ENCODE data around the gene CALN1.
"Not testable (repeated sequence)": the region's sequence is repeated elsewhere in the genome, so short reads cannot be mapped to it uniquely, and the experiment has no call there.

Gene CALN1

GRCh38 chr7:72267291-72267800, 144.8 kb downstream of the CALN1 start:
- DNase-seq (ENCODE audit: low read depth in 3 of 3) = no peak

GRCh38 chr7:72266771-72267170, 145.4 kb downstream of the CALN1 start:
- DNase-seq (ENCODE audit: low read depth in 3 of 3) = no peak

DNA sequence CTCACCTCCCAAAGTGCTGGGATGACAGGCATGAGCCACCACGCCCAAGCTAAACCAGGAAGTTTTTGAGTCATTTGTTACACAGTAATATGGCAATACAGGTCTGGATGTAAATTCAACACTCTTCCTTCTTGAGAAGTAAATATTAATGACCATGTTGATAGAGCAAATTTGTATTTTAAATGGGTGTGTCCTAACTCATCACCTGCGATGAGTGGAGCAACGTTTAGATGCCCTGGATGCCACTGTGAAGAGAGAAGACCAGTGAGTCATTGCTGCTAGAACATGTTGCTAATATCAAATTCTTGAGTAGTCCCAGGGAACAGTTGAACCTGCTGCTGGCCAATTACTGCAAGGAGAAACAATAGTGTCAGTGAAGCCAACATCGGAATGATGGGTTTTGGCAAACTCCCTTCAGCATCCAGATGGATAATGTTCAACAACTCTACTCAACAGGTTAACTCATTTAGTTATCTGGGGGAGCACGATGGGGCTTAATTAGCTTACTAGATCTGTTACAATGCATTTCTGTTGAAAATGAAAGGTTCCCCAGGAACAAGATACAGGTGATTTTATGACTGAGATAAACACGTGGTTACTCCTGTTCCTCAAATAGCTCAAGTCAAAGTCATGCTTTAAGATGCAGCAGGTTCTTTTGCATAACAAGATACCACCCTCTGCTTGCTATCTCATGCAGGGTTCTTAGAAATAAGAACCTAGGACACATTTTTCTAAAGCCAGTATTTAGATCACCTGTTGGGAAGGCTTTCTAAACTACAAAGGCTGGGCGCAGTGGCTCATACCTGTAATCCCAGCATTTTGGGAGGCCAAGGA, 146.8 kb downstream of the CALN1 start:
- DNase-seq (ENCODE audit: low read depth in 3 of 3) = no peak

GRCh38 chr7:72260406-72260805, 151.7 kb downstream of the CALN1 start:
- no peak for DNase-seq (ENCODE audit: low read depth in 3 of 3)

GRCh38 chr7:72258074-72258473, 154.1 kb downstream of the CALN1 start:
- DNase-seq (ENCODE audit: low read depth in 3 of 3) = no peak

- DNase-seq (ENCODE audit: low read depth in 3 of 3) = no peak
Measured at GRCh38 chr7:72254455-72254854, 157.7 kb downstream of the CALN1 start.

- no peak for DNase-seq (ENCODE audit: low read depth in 3 of 3)
Measured at GRCh38 chr7:72249106-72249505, 163.0 kb downstream of the CALN1 start.

GRCh38 chr7:72244826-72245398, 167.2 kb downstream of the CALN1 start:
- DNase-seq (ENCODE audit: low read depth in 3 of 3) = no peak

GRCh38 chr7:72243329-72243728, 168.8 kb downstream of the CALN1 start:
- DNase-seq (ENCODE audit: low read depth in 3 of 3) = no peak

- no peak for DNase-seq (ENCODE audit: low read depth in 3 of 3)
Measured at GRCh38 chr7:72235351-72235750, 176.8 kb downstream of the CALN1 start.

DNA sequence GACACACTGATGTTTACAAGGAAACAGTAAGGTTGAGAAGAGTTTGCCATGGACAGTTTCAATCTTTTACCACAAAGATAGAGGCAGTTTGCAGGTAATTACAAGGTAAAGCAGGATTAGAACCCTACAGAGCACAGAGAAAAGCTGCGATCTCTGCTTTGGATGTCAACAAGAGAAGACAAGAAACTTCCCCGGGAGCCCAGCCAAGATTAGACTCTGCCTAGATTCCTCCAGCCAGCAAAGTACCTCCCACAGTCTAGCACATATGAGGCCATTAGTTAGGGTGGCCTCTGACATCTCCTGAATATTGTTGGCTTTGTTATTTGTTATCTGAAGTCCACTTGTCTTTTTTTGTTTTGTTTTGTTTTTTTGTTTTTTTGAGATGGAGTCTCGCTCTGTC, 178.1 kb downstream of the CALN1 start:
- no peak for DNase-seq (ENCODE audit: low read depth in 3 of 3)

DNA sequence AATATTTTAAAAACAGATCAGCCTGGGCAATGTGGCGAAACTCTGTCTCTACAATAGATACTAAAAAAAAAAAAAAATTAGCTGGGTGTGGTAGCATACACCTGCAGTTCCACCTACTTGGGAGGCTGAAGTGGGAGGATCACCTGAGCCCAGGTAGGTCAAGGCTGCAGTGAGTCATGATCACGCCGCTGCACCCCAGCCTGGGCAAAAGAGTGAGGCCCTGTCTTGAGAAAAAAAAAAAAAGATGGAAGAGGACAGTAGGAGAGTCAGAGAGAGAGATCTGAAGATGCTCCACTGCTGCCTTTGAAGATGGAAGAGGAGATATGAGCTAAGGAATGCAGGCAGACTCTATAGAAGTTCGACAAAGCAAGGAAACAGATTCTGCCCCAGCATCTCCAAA, 181.9 kb downstream of the CALN1 start:
- DNase-seq (ENCODE audit: low read depth in 3 of 3) = no peak

- DNase-seq (ENCODE audit: low read depth in 3 of 3) = no peak
Measured at GRCh38 chr7:72223351-72223750, 188.8 kb downstream of the CALN1 start.

DNA sequence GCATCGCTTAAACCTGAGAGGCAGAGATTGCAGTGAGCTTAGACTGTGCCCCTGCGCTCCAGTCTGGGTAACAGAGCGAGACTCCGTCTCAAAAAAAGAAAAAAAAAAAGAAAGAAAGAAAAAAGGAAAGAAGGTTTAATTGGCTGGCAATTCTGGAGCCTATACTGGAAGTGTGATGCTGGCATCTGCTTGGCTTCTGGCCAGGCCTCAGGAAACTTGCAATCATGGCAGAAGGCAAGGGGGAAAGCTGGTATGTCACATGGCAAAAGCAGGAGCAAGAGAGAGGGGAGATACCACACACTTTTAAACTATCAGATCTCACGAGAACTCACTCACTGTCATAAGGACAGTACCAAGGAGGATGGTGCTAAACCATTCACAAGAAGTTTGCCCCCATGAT, 190.0 kb downstream of the CALN1 start:
- no peak for DNase-seq (ENCODE audit: low read depth in 3 of 3)

DNA sequence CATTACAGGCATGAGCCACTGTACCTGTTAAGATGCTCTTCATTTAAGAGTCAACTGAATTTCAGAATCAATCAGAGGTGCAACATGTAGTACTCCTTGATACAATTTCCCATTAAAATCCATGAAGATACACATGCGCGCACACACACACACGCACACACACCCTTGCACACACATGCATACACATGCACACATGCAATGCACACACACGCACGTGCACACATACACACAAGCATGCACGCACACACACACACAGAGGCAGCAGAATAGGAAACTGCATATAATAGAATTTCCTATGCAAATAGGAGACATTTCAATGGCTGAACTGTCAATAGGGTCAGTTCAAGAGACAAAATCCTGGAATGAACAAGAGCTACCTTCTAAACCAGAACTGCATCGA, 192.6 kb downstream of the CALN1 start:
- no peak for DNase-seq (ENCODE audit: low read depth in 3 of 3)

DNA sequence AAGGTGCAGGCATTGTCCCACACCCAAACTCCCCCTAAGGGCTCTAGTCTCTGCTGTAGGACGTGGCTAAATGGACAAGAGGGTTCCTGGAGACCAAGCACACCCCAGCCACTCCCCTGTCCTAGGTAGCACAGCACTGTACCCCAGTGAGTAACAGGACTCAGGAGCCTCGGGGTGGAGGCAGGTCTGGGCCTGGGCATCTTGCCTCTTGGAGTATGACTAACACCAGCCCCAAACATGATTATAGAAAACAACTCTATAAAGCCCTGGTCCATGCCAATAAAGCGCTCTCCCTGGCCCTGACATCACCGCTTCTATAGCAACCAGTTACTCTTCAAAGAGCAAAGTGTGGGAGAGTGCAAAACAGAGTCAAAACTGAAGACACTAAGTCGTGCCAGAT, 195.0 kb downstream of the CALN1 start:
- DNase-seq (ENCODE audit: low read depth in 3 of 3) = no peak

GRCh38 chr7:72213769-72214168, 198.4 kb downstream of the CALN1 start:
- DNase-seq (ENCODE audit: low read depth in 3 of 3) = no peak

DNA sequence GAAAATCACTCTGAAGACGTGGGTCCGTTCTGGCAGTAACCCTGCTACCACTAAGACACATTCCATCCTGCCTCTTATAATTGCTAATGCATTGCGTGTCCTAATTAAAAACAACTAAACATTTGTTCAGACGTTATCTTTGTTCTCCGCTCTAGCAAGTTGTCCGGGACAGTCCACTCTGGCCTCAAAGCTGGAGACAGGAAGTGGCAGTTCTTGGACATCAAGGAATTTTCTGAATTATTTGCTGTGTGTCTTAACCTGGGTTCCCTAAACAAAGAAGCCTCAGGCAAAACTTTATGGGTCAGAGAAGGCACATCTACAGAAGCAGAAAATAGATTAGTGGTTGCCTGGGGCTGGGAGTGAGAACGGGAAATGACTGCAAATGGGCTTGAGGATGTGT, 199.1 kb downstream of the CALN1 start:
- DNase-seq (ENCODE audit: low read depth in 3 of 3) = no peak

- no peak for DNase-seq (ENCODE audit: low read depth in 3 of 3)
Measured at GRCh38 chr7:72211175-72211574, 201.0 kb downstream of the CALN1 start.

DNA sequence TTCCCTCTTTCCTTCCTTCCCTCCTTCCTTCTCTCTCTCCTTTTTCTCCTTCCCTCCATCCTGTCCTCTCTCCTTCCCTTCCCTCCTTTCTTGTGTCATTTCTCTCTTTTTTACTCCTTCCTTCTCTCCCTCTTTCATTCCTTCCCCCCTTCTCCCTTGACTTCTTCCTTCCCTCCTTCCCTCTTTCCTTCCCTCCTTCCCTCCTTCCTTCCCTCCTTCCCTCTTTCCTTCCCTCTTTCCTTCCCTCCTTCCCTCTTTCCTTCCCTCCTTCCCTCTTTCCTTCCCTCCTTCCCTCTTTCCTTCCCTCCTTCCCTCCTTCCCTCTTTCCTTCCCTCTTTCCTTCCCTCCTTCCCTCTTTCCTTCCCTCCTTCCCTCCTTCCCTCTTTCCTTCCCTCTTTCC, 203.1 kb downstream of the CALN1 start:
- not testable (repeated sequence) for DNase-seq (ENCODE audit: low read depth in 3 of 3)

GRCh38 chr7:72196176-72196575, 216.0 kb downstream of the CALN1 start:
- no peak for DNase-seq (ENCODE audit: low read depth in 3 of 3)

DNA sequence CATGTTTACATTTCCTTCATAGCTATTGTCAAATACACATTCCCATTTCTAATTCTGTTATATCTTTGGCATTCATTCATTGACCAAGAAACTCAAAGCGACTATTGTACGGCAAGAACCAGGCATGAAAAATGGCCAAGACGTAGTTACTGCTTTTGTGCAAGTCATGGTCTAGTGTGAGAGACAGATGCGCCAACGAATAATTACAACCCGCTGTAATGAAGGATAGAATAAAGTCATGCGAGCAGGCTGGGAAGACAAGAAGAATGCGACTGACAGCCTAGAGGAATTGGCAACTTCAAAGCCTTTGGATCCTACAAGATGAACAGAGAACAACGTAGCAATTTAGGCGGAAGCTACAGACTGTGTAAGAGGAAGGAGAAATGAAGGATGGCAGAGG, 221.2 kb downstream of the CALN1 start:
- no peak for DNase-seq (ENCODE audit: low read depth in 3 of 3)

DNA sequence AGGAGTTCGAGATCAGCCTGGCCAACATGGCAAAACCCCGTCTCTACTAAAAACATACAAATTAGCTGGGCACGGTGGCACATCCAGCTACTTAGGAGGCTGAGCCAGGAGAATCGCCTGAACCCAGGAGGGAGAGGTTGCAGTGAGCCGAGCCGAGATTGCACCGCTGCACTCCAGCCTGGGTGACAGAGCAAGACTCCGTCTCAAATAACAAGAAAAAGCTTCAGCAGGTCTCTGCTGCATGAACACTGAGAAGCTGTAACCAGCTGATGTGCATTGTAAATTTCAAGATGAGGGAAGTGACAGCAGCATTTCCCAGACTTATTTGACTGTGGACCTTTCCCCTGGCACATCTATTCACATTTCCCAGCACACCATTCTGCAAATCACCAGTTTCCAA, 222.0 kb downstream of the CALN1 start:
- no peak for DNase-seq (ENCODE audit: low read depth in 3 of 3)

Data from stimulated activated CD4-positive, alpha-beta T cell treated with anti-CD3 and anti-CD28 coated beads, TNF-alpha, amount 100 ng/mL, for 48 hours (primary cell).